ENCODE results near the gene PDE8A. TPM values are rescaled to one million over a fixed set of nuclear protein-coding genes. Genes with fewer than 3 reads are reported as not detected.
"Not testable (repeated sequence)": the region's sequence is repeated elsewhere in the genome, so short reads cannot be mapped to it uniquely, and the experiment has no call there.

PDE8A gene
- total and polyA plus RNA-seq, 3 donors from 2014 or later: 27.8 to 67.8 (median 67.3) TPM

DNA sequence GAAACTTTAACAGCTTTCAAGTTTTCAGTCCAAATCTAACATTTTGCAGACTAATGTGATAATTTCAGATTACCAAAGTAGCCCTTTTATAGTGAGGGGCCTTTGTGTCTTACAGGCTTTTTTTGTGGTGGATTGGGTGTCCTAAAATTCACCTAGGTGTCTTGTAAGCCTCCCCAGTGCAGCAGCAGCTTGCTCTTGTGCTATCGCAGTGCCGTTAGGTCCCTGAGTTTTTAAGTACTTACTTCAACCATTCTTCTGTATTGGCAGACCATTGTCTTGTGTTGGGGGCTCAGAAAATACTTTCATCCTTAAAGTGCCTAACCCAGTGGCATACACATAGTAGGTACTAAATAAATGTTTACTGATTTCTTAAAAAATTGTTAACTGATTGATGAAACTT is 2.1 kb downstream of the PDE8A start:
- TF ChIP-seq POLR2A (IDR thresholded peaks at IDR 0.05): no peak
- TF ChIP-seq, protein P1, sequence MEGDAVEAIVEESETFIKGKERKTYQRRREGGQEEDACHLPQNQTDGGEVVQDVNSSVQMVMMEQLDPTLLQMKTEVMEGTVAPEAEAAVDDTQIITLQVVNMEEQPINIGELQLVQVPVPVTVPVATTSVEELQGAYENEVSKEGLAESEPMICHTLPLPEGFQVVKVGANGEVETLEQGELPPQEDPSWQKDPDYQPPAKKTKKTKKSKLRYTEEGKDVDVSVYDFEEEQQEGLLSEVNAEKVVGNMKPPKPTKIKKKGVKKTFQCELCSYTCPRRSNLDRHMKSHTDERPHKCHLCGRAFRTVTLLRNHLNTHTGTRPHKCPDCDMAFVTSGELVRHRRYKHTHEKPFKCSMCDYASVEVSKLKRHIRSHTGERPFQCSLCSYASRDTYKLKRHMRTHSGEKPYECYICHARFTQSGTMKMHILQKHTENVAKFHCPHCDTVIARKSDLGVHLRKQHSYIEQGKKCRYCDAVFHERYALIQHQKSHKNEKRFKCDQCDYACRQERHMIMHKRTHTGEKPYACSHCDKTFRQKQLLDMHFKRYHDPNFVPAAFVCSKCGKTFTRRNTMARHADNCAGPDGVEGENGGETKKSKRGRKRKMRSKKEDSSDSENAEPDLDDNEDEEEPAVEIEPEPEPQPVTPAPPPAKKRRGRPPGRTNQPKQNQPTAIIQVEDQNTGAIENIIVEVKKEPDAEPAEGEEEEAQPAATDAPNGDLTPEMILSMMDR (IDR thresholded peaks at IDR 0.05): no peak
- Histone ChIP-seq H3K27ac (no peak overlapping the region), H3K4me1 (peaks cover 29% of the 10 kb centered on the region), H3K9me3 (no peaks in the 10 kb centered on the region), H3K4me3 (no peak overlapping the region), H3K27me3 (no peaks in the 10 kb centered on the region), H3K36me3 (ENCODE audit: low read depth, missing control alignments) (no peaks in the 10 kb centered on the region)
- intact Hi-C loops (cut with DNase I; ENCODE audit: low total_unique reads): no loop called here
- peak; percentile 31 for DNase-seq
- WGBS, 2 donors: 47 to 64% methylated on average over 2 of the region's 2 CpGs

DNA sequence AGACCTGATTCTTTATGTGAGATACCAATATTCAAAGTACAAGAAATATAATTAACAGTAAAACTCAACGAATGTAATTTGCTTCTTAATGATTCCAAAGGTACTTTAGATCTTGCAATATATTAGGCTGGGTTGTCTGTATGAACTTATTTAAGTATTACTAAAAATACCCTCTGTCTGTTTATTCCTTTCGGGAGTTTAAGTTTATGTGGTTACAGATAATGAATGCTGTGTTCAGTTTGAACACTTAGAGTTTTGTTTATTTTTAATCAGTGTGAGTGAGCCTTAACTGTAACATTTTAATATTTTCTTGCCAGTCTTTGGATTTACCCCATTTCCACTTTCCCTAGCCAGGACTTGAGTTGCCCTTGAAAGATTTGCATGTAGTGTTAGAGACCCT is 3.5 kb downstream of the PDE8A start:
- Histone ChIP-seq H3K27ac (no peak overlapping the region), H3K4me3 (no peak overlapping the region), H3K4me1 (peaks cover 25% of the 10 kb centered on the region), H3K9me3 (no peaks in the 10 kb centered on the region), H3K27me3 (no peaks in the 10 kb centered on the region), H3K36me3 (ENCODE audit: low read depth, missing control alignments) (no peaks in the 10 kb centered on the region)
- intact Hi-C loops (cut with DNase I; ENCODE audit: low total_unique reads): no loop called here
- 58 to 61% methylated on average over 2 of the region's 2 CpGs for WGBS, 2 donors
- DNase-seq: no peak
- TF ChIP-seq, protein P1 (IDR thresholded peaks at IDR 0.05): no peak
- TF ChIP-seq POLR2A (IDR thresholded peaks at IDR 0.05): no peak

DNA sequence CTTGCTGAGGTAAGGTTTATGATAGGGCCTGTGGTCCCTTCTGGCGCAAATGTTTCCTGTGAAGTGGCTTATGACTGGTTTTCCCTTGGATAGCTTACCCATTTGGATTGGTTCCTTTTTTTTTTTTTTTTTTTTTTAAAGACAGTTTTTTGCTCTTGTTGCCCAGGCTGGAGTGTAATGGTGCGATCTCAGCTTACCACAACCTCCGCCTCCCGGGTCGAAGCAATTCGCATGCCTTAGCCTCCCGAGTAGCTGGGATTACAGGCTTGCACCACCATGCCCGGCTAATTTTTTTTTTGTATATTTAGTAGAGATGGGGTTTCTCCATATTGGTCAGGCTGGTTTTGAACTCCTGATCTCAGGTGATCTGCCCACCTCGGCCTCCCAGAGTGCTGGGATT is 5.7 kb downstream of the PDE8A start:
- intact Hi-C loops (cut with DNase I; ENCODE audit: low total_unique reads); DNase-seq: not testable (repeated sequence)
- WGBS, 2 donors: 97 to 98% methylated on average over 9 of the region's 9 CpGs

DNA sequence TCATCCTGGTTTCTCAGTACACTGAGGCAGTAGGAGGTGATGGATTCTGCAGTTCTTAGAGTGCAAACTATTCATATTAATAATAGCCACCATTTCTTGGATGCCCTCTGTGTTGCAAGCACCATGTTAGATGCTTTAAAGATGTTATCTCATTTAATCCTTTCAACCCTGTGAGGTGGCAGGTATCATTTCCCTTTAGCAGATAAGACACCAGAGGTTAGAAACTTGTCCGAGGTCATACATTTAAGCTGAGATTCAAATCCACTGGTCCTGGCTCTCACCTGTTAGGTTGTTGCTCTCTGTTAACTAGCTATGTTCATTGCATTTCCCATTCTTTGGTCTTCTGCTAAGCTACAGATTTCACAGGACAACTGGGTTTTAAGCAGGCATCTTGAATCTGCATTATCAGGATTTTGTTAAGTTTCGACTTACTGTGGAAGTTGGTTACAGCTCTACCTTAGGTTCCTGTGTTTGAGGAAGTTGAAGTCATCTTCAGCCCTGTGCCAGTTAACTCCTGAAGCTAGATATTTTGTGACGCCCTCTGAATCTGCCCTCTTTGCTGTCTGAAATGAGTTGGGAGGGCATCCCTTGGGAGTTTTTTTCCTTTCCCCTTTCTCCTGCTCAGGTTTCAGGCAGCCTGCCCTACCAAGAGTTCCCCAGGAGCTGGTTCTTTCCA is 6.4 kb downstream of the PDE8A start:
- Histone ChIP-seq H3K4me1 (peaks cover 25% of the 10 kb centered on the region), H3K4me3 (no peak overlapping the region), H3K9me3 (no peaks in the 10 kb centered on the region), H3K27me3 (no peaks in the 10 kb centered on the region), H3K36me3 (ENCODE audit: low read depth, missing control alignments) (no peaks in the 10 kb centered on the region), H3K27ac (no peak overlapping the region)
- intact Hi-C loops (cut with DNase I; ENCODE audit: low total_unique reads): no loop called here
- WGBS, 2 donors: 84 to 87% methylated on average over 3 of the region's 3 CpGs
- TF ChIP-seq, protein P1 (IDR thresholded peaks at IDR 0.05): no peak
- no peak for TF ChIP-seq POLR2A (IDR thresholded peaks at IDR 0.05)
- no peak for DNase-seq

More for the DNA sequence above, 5.7 kb downstream of the PDE8A start:
- peaks cover 25% of the 10 kb centered on the region for H3K4me1 ChIP-seq
- not testable (repeated sequence) for H3K27me3 ChIP-seq; H3K27ac ChIP-seq; H3K9me3 ChIP-seq; H3K36me3 ChIP-seq (ENCODE audit: low read depth, missing control alignments); H3K4me3 ChIP-seq

DNA sequence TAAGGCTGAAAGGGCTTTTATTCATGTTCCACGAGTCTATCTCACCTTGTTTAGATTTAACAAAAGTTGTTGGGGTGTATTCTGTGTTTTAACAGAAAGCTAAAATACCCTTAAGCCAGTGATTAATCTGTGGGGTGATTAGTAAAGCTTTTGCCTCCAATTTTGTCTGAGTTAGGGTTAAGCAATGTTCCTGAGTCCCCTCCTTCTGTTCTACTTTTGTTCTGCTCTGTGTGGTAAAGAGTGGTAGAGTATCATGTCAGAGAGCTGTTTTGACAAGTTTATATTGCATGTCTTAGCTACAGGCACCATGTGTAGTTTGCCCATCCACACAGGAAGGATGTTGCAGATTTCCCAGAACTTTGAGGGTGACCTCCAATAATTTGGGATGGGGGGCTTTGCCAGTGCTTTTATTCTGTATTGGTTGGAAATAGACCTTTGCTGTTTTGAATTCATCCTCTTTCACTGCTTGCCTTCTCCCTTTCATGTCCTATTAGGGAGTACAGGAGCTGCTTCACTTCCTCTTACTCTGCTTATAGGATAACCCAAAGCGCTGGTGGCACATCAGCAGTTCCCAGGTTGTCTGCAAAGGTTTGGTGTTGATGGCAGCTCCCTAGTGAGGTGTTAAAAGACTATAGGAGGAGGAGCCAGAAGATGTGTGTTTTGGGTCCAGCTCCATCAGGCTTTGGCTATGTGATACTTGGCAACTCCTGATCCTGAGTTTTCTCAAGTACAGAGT is 7.4 kb downstream of the PDE8A start:
- 93 to 94% methylated on average over 2 of the region's 2 CpGs for WGBS, 2 donors
- intact Hi-C loops (cut with DNase I; ENCODE audit: low total_unique reads): no loop called here
- Histone ChIP-seq H3K4me3 (no peak overlapping the region), H3K36me3 (ENCODE audit: low read depth, missing control alignments) (no peaks in the 10 kb centered on the region), H3K27me3 (no peaks in the 10 kb centered on the region), H3K27ac (no peak overlapping the region), H3K9me3 (no peaks in the 10 kb centered on the region), H3K4me1 (peaks cover 17% of the 10 kb centered on the region)
- no peak for DNase-seq
- TF ChIP-seq, protein P1 (IDR thresholded peaks at IDR 0.05): no peak
- TF ChIP-seq POLR2A (IDR thresholded peaks at IDR 0.05): no peak
